SU-DHL-6 (cell line): ENCODE measurements around the gene RIMBP2.

Experiments
- H2AFZ ChIP-seq: fragments of 200-600 bp; sonication (generic); 2 replicates; pipeline ENCODE4 v1.6.1; 2014; ENCODE audit warnings: low read depth, mild to moderate bottlenecking, moderate library complexity, mixed read lengths, antibody characterized with exemption, low read length; ENCODE audit not compliant: severe bottlenecking
- H3F3A ChIP-seq: fragments of 200-600 bp; shearing (Covaris generic); 2 replicates; pipeline ENCODE4 v1.6.0; 2016; ENCODE audit warnings: antibody characterized with exemption, mild to moderate bottlenecking; ENCODE audit not compliant: insufficient read depth
- H3K27ac ChIP-seq: fragments of 200-600 bp; sonication (generic); 2 replicates; pipeline ENCODE4 v1.5.1; 2016; ENCODE audit warnings: low read depth, mild to moderate bottlenecking, low read length, moderate library complexity, mixed read lengths
- H3K27me3 ChIP-seq: fragments of 200-600 bp; sonication (generic), shearing (Covaris generic); 2 replicates; pipeline ENCODE4 v1.6.0; 2014; ENCODE audit warnings: mild to moderate bottlenecking, low read length
- H3K36me3 ChIP-seq: fragments of 200-600 bp; sonication (generic); 2 replicates; pipeline ENCODE4 v1.6.1; 2014; ENCODE audit warnings: mild to moderate bottlenecking, low read length, mixed read lengths
- H3K4me2 ChIP-seq: fragments of 300-600, 200-600 bp; shearing (Covaris generic), sonication (generic); 2 replicates; pipeline ENCODE4 v1.6.0; 2014; ENCODE audit warnings: low read length, low read depth, mild to moderate bottlenecking; ENCODE audit not compliant: poor library complexity, severe bottlenecking
- H3K4me3 ChIP-seq: fragments of 200-600 bp; sonication (generic); 2 replicates; pipeline ENCODE4 v1.5.1; 2014; ENCODE audit warnings: antibody characterized with exemption, low read length, mild to moderate bottlenecking, mixed read lengths; ENCODE audit not compliant: insufficient read depth, poor library complexity, severe bottlenecking
- H3K79me2 ChIP-seq: fragments of 200-600 bp; sonication (generic); 2 replicates; pipeline ENCODE4 v1.6.1; 2014; ENCODE audit warnings: mild to moderate bottlenecking, low read length, moderate library complexity; ENCODE audit not compliant: insufficient read depth
- H3K9ac ChIP-seq: fragments of 200-600 bp; sonication (generic); 2 replicates; pipeline ENCODE4 v1.7.0; 2014; ENCODE audit warnings: mild to moderate bottlenecking, low read length
- H3K9me2 ChIP-seq: fragments of 200-600 bp; sonication (generic); replicated peaks from 2 replicates; pipeline ENCODE4 v1.6.1; 2014; ENCODE audit warnings: low read length; ENCODE audit not compliant: insufficient read depth
- H3K9me3 ChIP-seq: fragments of 200-600 bp; sonication (generic); 2 replicates; pipeline ENCODE4 v1.6.1; 2014; ENCODE audit warnings: low read length, mixed read lengths; ENCODE audit not compliant: insufficient read depth
- H4K20me1 ChIP-seq: fragments of 200-600 bp; sonication (generic); 2 replicates; pipeline ENCODE4 v1.6.1; 2014; ENCODE audit warnings: low read depth, mild to moderate bottlenecking, antibody characterized with exemption, low read length, moderate library complexity, mixed read lengths
- EZH2phosphoT487 ChIP-seq: fragments of 200-600 bp; sonication (generic), shearing (Covaris generic); conservative IDR thresholded peaks from 2 replicates; pipeline ENCODE4 v1.6.1; 2018; ENCODE audit warnings: mild to moderate bottlenecking, antibody characterized with exemption, low read length, moderate library complexity, mixed read lengths
- TF ChIP-seq, protein P1 (sequence below): fragments of 200-600 bp; sonication (generic); IDR thresholded peaks from one replicate; pipeline ENCODE4 v1.5.1; 2017; ENCODE audit warnings: antibody characterized with exemption, mild to moderate bottlenecking, low read length, moderate library complexity; ENCODE audit not compliant: insufficient read depth, poor library complexity, severe bottlenecking

The RIMBP2 gene

DNA sequence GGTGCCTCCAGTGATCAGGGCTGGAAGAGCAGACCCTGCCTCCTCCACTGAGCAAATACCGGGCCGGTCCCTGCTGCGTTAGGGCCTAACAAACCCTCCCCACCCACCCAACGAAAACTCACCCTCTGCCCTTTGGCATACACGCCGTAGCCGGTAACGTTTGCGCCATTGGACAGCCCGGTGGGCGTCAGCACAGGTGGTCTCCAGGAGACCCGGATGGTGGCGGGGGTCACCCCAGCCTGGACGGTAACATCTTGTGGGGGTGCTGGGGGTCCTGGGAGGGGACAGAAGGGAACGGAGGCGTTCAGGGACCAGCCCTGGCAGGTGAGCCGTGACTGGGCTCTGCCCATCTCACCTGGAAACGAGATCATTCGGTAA, 277.9 kb downstream of the RIMBP2 start:
- no peak overlapping the region for H3K4me2 ChIP-seq
- no peak overlapping the region for H3K4me3 ChIP-seq
- no peaks in the 10 kb centered on the region for H3K27me3 ChIP-seq
- H3K9me2 ChIP-seq = no peaks in the 10 kb centered on the region
- no peak for TF ChIP-seq EZH2phosphoT487
- TF ChIP-seq, protein P1, sequence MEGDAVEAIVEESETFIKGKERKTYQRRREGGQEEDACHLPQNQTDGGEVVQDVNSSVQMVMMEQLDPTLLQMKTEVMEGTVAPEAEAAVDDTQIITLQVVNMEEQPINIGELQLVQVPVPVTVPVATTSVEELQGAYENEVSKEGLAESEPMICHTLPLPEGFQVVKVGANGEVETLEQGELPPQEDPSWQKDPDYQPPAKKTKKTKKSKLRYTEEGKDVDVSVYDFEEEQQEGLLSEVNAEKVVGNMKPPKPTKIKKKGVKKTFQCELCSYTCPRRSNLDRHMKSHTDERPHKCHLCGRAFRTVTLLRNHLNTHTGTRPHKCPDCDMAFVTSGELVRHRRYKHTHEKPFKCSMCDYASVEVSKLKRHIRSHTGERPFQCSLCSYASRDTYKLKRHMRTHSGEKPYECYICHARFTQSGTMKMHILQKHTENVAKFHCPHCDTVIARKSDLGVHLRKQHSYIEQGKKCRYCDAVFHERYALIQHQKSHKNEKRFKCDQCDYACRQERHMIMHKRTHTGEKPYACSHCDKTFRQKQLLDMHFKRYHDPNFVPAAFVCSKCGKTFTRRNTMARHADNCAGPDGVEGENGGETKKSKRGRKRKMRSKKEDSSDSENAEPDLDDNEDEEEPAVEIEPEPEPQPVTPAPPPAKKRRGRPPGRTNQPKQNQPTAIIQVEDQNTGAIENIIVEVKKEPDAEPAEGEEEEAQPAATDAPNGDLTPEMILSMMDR = no peak
- H3K9me3 ChIP-seq = no peaks in the 10 kb centered on the region
- no peaks in the 10 kb centered on the region for H4K20me1 ChIP-seq
- no peaks in the 10 kb centered on the region for H3K79me2 ChIP-seq
- H3K27ac ChIP-seq = no peak overlapping the region
- no peak overlapping the region for H2AFZ ChIP-seq
- H3F3A ChIP-seq = no peaks in the 10 kb centered on the region
- H3K9ac ChIP-seq = no peak overlapping the region
- no peaks in the 10 kb centered on the region for H3K36me3 ChIP-seq

DNA sequence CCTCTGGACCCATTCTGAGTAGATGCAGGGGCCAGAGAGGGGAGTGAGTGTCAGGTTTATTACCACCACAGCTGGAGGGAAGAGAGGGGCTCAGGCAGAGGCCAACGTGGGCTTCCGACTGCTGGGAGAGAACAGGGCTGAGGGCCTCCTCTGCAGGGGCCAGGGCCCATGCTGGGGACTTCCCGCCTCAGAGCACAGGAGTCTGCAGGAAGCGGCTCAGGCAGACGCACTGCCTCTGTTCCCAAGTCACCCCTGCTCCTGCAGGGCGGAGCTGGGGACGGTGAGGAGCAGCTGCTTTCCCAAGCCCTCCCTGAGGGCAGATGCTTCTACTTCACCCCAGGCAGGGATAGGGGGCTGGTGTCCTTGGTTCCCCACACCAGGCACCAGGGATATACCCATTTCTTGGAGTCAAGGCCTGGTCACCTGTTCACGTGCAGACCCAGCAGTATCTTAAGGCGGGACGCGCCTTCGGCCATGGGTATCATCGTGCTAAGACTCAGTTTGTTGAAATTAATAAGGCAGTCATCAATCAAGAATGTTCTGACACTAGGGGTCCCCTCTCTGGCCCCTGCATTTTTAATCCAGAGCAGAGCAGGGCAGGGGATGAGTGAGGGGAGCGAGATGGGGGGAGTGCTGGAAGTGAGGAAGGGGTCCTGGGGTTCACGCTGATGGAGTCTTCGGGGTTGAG, 278.4 kb downstream of the RIMBP2 start:
- H3K27ac ChIP-seq = no peak overlapping the region
- no peak overlapping the region for H3K4me2 ChIP-seq
- no peaks in the 10 kb centered on the region for H3K79me2 ChIP-seq
- H3K27me3 ChIP-seq = no peaks in the 10 kb centered on the region
- no peak overlapping the region for H2AFZ ChIP-seq
- H3K4me3 ChIP-seq = no peak overlapping the region
- no peaks in the 10 kb centered on the region for H3K36me3 ChIP-seq
- no peak overlapping the region for H3K9ac ChIP-seq
- H3F3A ChIP-seq = no peaks in the 10 kb centered on the region
- H3K9me3 ChIP-seq = no peaks in the 10 kb centered on the region
- no peaks in the 10 kb centered on the region for H3K9me2 ChIP-seq
- TF ChIP-seq EZH2phosphoT487 = no peak
- TF ChIP-seq, protein P1 = no peak
- no peaks in the 10 kb centered on the region for H4K20me1 ChIP-seq

DNA sequence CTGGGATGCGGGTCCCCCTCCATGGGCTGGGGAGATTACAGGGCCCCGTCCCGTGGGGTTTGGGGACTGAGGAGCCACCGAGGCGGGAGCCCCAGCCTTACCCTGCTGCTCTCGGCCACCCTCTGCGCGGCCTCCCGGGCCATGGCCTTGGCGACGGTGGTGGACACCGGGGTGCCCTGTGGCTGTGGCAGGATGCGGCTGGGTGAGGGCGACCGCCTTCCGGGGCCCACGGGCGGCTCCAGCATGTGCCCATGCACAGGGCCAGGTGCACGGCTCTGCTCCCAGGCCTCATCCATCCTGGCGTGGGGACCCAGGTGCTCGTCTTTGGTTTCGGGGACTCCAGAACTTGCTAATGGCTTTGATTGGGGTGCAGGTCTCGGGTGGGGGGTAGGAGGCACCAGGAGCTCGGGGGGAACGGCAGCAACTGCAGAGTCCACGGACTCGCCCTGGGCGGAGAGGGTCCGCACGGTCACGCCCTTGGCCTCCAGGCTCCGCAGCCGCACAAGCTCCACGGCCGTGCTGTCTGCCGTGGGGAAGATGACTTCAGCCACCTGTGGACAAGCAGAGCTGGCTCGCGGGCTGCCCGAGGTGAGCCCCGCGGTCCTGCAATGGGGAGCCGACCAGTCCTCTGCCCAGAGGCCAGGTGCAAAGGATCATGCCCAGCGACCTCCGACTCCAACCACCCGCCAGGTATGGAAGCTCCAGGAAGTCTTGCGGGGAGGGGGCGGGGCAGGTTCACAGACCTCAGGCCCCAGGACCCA, 279.2 kb downstream of the RIMBP2 start:
- no peaks in the 10 kb centered on the region for H3K27me3 ChIP-seq
- no peak for TF ChIP-seq EZH2phosphoT487
- TF ChIP-seq, protein P1 = no peak
- no peak overlapping the region for H2AFZ ChIP-seq
- H3K9me2 ChIP-seq = no peaks in the 10 kb centered on the region
- H3K4me3 ChIP-seq = no peak overlapping the region
- no peak overlapping the region for H3K9ac ChIP-seq
- H4K20me1 ChIP-seq = no peaks in the 10 kb centered on the region
- H3K36me3 ChIP-seq = no peaks in the 10 kb centered on the region
- no peaks in the 10 kb centered on the region for H3F3A ChIP-seq
- no peak overlapping the region for H3K27ac ChIP-seq
- no peak overlapping the region for H3K4me2 ChIP-seq
- no peaks in the 10 kb centered on the region for H3K79me2 ChIP-seq
- H3K9me3 ChIP-seq = no peaks in the 10 kb centered on the region
